ENCODE results near the gene TMEM169.

- TF ChIP-seq CTCF (conservative IDR thresholded peaks at IDR 0.05 in 1 of 2, IDR thresholded peaks at IDR 0.05 in 1 of 2; ENCODE audit: extremely low read depth in 1 of 2, insufficient read depth in 1 of 2, low read depth in 1 of 2, low read length in 2 of 2) (no peak), EZH2 (IDR thresholded peaks at IDR 0.05; ENCODE audit: borderline replicate concordance, low read length) (no peak)
Observed at GRCh38 chr2:216069028-216069427, 12.7 kb upstream of the TMEM169 start.

All from mammary epithelial cell (primary cell).